Right lobe of liver (tissue), 4 donors: ENCODE measurements around the gene TNKS1BP1.

ENCODE experiments used
- CTCF ChIP-seq, 4 donors: fragments of 200-600 bp in 3 of 4; fragments of 450-650 bp in 1 of 4; IDR thresholded peaks; one replicate each; pipeline versions ENCODE4 v1.5.1 to v1.8.0; 2016 to 2022; ENCODE audit warnings: antibody characterized with exemption in 4 of 4, mild to moderate bottlenecking in 2 of 4
- POLR2A ChIP-seq: fragments of 450-650 bp; IDR thresholded peaks from one replicate; pipeline ENCODE4 v1.6.1; 2017; ENCODE audit warnings: antibody characterized with exemption, mild to moderate bottlenecking
- donor health status: DM: no; HTN: no; CAD: no.
- donor health status: DM: no; HTN: no; CAD: no.
- donor health status: DM: no; HTN: yes; CAD: no.

- TF ChIP-seq CTCF (IDR thresholded peaks at IDR 0.05) (no peak), POLR2A (no peak)
Measured at GRCh38 chr11:57251491-57252104, 73.2 kb downstream of the TNKS1BP1 start.
